ENCODE data around the gene OR8K1. TPM values are rescaled to one million over a fixed set of nuclear protein-coding genes. Genes with fewer than 3 reads are reported as not detected.

Gene OR8K1
- total and polyA plus RNA-seq, 4 donors = not detected

DNA sequence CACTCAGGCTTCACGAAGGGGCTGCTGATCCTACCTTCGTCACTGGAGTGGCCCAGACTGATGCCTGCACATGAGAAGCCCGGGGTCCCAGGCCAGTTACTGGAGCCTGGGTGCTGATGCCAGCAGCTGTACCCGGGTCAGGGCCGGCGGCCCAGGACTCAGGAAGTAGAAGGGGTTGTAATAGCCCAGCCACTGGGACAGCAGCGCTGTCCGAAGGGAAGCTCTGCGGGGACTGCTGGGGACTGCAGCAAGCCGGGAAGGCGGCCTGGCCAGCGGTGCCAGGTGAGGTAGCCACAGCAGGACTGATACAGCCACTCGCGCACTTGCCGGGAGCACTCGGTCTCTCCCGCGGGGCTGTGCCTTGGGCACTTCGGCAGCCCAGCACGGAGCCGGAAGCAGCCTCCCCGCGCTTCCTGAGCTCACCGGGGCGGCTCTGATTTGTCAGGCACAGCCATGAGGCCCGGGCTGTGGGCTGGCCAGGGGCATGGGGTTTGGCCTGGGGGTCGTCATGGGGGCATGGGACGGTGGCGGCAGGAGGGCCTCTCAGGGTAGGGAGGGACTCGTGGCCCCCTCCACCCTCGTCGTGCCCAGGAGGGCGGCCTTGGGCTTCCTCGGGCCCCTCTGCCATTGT lies 13.9 kb upstream of the OR8K1 start:
- Histone ChIP-seq H3K4me3 (no peak overlapping the region), H3K27me3 (ENCODE audit: control insufficient read depth in 3 of 3, insufficient read depth in 3 of 3, low read length in 2 of 3) (no peaks in the 10 kb centered on the region), H3K36me3 (ENCODE audit: control insufficient read depth in 4 of 4, insufficient read depth in 4 of 4, low read length in 4 of 4) (no peaks in the 10 kb centered on the region), H3K27ac (ENCODE audit: low read depth in 1 of 2, low read length in 1 of 2) (no peak overlapping the region), H3K9ac (ENCODE audit: insufficient read depth in 1 of 2, low read length in 2 of 2) (no peak overlapping the region), H3K9me3 (ENCODE audit: control insufficient read depth in 4 of 4, insufficient read depth in 3 of 4, low read length in 3 of 4) (peaks cover 0 to 6% (median 0%) of the 10 kb centered on the region in 4 donors), H3K4me1 (ENCODE audit: control insufficient read depth in 5 of 5, insufficient read depth in 5 of 5, low read length in 5 of 5) (no peaks in the 10 kb centered on the region)
- 89 to 94% methylated on average over 30 to 34 of the region's 34 CpGs for WGBS, 2 donors
- DNase-seq = no peak
- ATAC-seq (ENCODE audit: insufficient read depth, low FRiP score) = no peak
- TF ChIP-seq, protein P1, sequence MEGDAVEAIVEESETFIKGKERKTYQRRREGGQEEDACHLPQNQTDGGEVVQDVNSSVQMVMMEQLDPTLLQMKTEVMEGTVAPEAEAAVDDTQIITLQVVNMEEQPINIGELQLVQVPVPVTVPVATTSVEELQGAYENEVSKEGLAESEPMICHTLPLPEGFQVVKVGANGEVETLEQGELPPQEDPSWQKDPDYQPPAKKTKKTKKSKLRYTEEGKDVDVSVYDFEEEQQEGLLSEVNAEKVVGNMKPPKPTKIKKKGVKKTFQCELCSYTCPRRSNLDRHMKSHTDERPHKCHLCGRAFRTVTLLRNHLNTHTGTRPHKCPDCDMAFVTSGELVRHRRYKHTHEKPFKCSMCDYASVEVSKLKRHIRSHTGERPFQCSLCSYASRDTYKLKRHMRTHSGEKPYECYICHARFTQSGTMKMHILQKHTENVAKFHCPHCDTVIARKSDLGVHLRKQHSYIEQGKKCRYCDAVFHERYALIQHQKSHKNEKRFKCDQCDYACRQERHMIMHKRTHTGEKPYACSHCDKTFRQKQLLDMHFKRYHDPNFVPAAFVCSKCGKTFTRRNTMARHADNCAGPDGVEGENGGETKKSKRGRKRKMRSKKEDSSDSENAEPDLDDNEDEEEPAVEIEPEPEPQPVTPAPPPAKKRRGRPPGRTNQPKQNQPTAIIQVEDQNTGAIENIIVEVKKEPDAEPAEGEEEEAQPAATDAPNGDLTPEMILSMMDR (IDR thresholded peaks at IDR 0.05; ENCODE audit: control extremely low read depth, extremely low read depth) = no peak

DNA sequence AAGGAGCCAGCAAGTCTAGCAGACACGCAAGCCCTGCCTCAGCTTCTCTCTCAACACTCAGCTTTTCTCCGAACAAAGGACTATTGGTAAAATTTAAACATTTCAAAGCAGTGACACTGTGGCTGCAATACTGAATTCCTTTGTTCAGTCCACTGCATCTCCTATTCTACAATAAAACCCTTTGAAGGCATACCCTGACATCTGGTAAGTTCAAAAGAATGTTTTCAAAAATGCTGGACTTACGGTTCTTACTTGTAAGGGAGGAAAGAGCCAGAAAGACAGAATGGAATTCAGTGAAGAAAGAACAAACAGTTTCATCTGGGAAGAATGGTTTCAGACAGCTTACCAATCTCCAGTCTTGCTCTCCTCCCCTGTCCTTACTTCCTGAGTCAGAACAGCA lies 12.7 kb upstream of the OR8K1 start:
- TF ChIP-seq, protein P1 (IDR thresholded peaks at IDR 0.05; ENCODE audit: control extremely low read depth, extremely low read depth) = no peak
- Histone ChIP-seq H3K36me3 (ENCODE audit: control insufficient read depth in 4 of 4, insufficient read depth in 4 of 4, low read length in 4 of 4) (no peaks in the 10 kb centered on the region), H3K9me3 (ENCODE audit: control insufficient read depth in 4 of 4, insufficient read depth in 3 of 4, low read length in 3 of 4) (peaks cover 0 to 5% (median 2%) of the 10 kb centered on the region in 4 donors), H3K27me3 (ENCODE audit: control insufficient read depth in 3 of 3, insufficient read depth in 3 of 3, low read length in 2 of 3) (no peaks in the 10 kb centered on the region), H3K4me1 (ENCODE audit: control insufficient read depth in 5 of 5, insufficient read depth in 5 of 5, low read length in 5 of 5) (no peaks in the 10 kb centered on the region), H3K4me3 (no peak overlapping the region), H3K27ac (ENCODE audit: low read depth in 1 of 2, low read length in 1 of 2) (no peak overlapping the region), H3K9ac (ENCODE audit: insufficient read depth in 1 of 2, low read length in 2 of 2) (no peak overlapping the region)
- no peak for DNase-seq
- no peak for ATAC-seq (ENCODE audit: insufficient read depth, low FRiP score)
- WGBS, 2 donors = 62 to 65% methylated on average over 3 of the region's 3 CpGs

DNA sequence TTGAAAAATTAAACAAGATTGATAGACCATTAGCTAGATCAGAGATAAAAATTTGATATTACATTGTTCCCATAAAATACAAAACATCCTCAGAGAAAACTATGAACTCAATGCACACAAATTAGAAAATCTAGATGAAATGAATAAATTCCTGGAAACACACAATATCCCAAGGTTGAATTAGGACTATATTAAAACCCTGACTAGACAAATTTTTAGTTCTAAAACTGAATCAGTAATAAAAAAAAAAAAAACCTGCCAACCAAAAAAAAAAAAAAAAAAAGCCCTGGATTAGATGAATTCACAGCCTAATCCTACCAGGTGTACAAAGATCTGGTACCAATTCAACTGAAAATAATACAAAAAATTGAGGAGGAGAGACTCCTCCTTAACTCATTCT lies 5.5 kb upstream of the OR8K1 start:
- H3K9me3 ChIP-seq (ENCODE audit: control insufficient read depth in 4 of 4, insufficient read depth in 3 of 4, low read length in 3 of 4) = peaks cover 0 to 5% (median 3%) of the 10 kb centered on the region in 4 donors
- H3K27me3 ChIP-seq (ENCODE audit: control insufficient read depth in 3 of 3, insufficient read depth in 3 of 3, low read length in 2 of 3) = no peaks in the 10 kb centered on the region
- no peak overlapping the region for H3K27ac ChIP-seq (ENCODE audit: low read depth in 1 of 2, low read length in 1 of 2)
- H3K4me1 ChIP-seq (ENCODE audit: control insufficient read depth in 5 of 5, insufficient read depth in 5 of 5, low read length in 5 of 5) = no peaks in the 10 kb centered on the region
- no peaks in the 10 kb centered on the region for H3K36me3 ChIP-seq (ENCODE audit: control insufficient read depth in 4 of 4, insufficient read depth in 4 of 4, low read length in 4 of 4)
- TF ChIP-seq, protein P1 (IDR thresholded peaks at IDR 0.05; ENCODE audit: control extremely low read depth, extremely low read depth) = no peak
- ATAC-seq (ENCODE audit: insufficient read depth, low FRiP score) (no peak), DNase-seq (no peak)
- no peak overlapping the region for H3K9ac ChIP-seq (ENCODE audit: insufficient read depth in 1 of 2, low read length in 2 of 2)
- H3K4me3 ChIP-seq = no peak overlapping the region

DNA sequence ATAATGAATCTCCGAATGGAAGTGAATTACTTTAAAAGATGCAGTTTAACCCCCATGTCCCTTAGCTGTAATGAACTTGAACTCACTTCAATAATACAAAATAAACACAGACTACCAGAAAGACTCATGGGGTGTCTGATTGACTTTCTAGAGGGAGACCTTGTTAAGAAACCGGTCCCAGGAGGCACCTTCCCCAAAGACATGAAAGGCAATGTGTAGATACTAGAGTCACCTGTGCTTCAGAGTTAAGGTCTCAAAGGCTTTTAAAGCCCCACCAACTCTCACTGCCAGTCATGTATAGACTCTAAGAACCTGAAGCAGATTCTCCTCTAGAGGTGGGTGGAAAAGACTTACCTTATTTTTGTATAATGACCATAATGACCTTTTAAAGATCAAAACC lies 8.2 kb downstream of the OR8K1 start, which contains the start of gene OR8J1:
Gene OR8J1, plus strand, starts transcription at position 301 of the 400 bp plus-strand sequence. CDS start 5,956 bp downstream, outside the sequence.
- no peak within 1 kb of the TSS for H3K4me3 ChIP-seq
- H3K9me3 ChIP-seq (ENCODE audit: control insufficient read depth in 4 of 4, insufficient read depth in 3 of 4, low read length in 3 of 4) = no peaks in the 10 kb centered on the region
- TF ChIP-seq, protein P1 (IDR thresholded peaks at IDR 0.05; ENCODE audit: control extremely low read depth, extremely low read depth) = no peak
- no peaks in the 10 kb centered on the region for H3K4me1 ChIP-seq (ENCODE audit: control insufficient read depth in 5 of 5, insufficient read depth in 5 of 5, low read length in 5 of 5)
- H3K27me3 ChIP-seq (ENCODE audit: control insufficient read depth in 3 of 3, insufficient read depth in 3 of 3, low read length in 2 of 3) = no peaks in the 10 kb centered on the region
- no peak within 1 kb of the TSS for H3K27ac ChIP-seq (ENCODE audit: low read depth in 1 of 2, low read length in 1 of 2)
- DNase-seq = no peak
- no peak within 1 kb of the TSS for H3K9ac ChIP-seq (ENCODE audit: insufficient read depth in 1 of 2, low read length in 2 of 2)
- no peaks in the 10 kb centered on the region for H3K36me3 ChIP-seq (ENCODE audit: control insufficient read depth in 4 of 4, insufficient read depth in 4 of 4, low read length in 4 of 4)
- WGBS, 2 donors = 68 to 89% methylated on average over 2 of the region's 2 CpGs
- no peak for ATAC-seq (ENCODE audit: insufficient read depth, low FRiP score)
